SU-DHL-6 (cell line): ENCODE results near the gene RALGPS1.

Experiments used
- H2AFZ ChIP-seq: fragments of 200-600 bp; sonication (generic); 2 replicates; pipeline ENCODE4 v1.6.1; 2014; ENCODE audit warnings: low read depth, mild to moderate bottlenecking, moderate library complexity, mixed read lengths, antibody characterized with exemption, low read length; ENCODE audit not compliant: severe bottlenecking
- H3F3A ChIP-seq: fragments of 200-600 bp; shearing (Covaris generic); 2 replicates; pipeline ENCODE4 v1.6.0; 2016; ENCODE audit warnings: antibody characterized with exemption, mild to moderate bottlenecking; ENCODE audit not compliant: insufficient read depth
- H3K27ac ChIP-seq: fragments of 200-600 bp; sonication (generic); 2 replicates; pipeline ENCODE4 v1.5.1; 2016; ENCODE audit warnings: low read depth, mild to moderate bottlenecking, low read length, moderate library complexity, mixed read lengths
- H3K27me3 ChIP-seq: fragments of 200-600 bp; sonication (generic), shearing (Covaris generic); 2 replicates; pipeline ENCODE4 v1.6.0; 2014; ENCODE audit warnings: mild to moderate bottlenecking, low read length
- H3K36me3 ChIP-seq: fragments of 200-600 bp; sonication (generic); 2 replicates; pipeline ENCODE4 v1.6.1; 2014; ENCODE audit warnings: mild to moderate bottlenecking, low read length, mixed read lengths
- H3K4me2 ChIP-seq: fragments of 300-600, 200-600 bp; shearing (Covaris generic), sonication (generic); 2 replicates; pipeline ENCODE4 v1.6.0; 2014; ENCODE audit warnings: low read length, low read depth, mild to moderate bottlenecking; ENCODE audit not compliant: poor library complexity, severe bottlenecking
- H3K4me3 ChIP-seq: fragments of 200-600 bp; sonication (generic); 2 replicates; pipeline ENCODE4 v1.5.1; 2014; ENCODE audit warnings: antibody characterized with exemption, low read length, mild to moderate bottlenecking, mixed read lengths; ENCODE audit not compliant: insufficient read depth, poor library complexity, severe bottlenecking
- H3K79me2 ChIP-seq: fragments of 200-600 bp; sonication (generic); 2 replicates; pipeline ENCODE4 v1.6.1; 2014; ENCODE audit warnings: mild to moderate bottlenecking, low read length, moderate library complexity; ENCODE audit not compliant: insufficient read depth
- H3K9ac ChIP-seq: fragments of 200-600 bp; sonication (generic); 2 replicates; pipeline ENCODE4 v1.7.0; 2014; ENCODE audit warnings: mild to moderate bottlenecking, low read length
- H3K9me2 ChIP-seq: fragments of 200-600 bp; sonication (generic); replicated peaks from 2 replicates; pipeline ENCODE4 v1.6.1; 2014; ENCODE audit warnings: low read length; ENCODE audit not compliant: insufficient read depth
- H3K9me3 ChIP-seq: fragments of 200-600 bp; sonication (generic); 2 replicates; pipeline ENCODE4 v1.6.1; 2014; ENCODE audit warnings: low read length, mixed read lengths; ENCODE audit not compliant: insufficient read depth
- H4K20me1 ChIP-seq: fragments of 200-600 bp; sonication (generic); 2 replicates; pipeline ENCODE4 v1.6.1; 2014; ENCODE audit warnings: low read depth, mild to moderate bottlenecking, antibody characterized with exemption, low read length, moderate library complexity, mixed read lengths
- CTCF ChIP-seq: fragments of 200-600 bp; sonication (generic); IDR thresholded peaks from one replicate; pipeline ENCODE4 v1.5.1; 2017; ENCODE audit warnings: antibody characterized with exemption, mild to moderate bottlenecking, low read length, moderate library complexity; ENCODE audit not compliant: insufficient read depth, poor library complexity, severe bottlenecking
- EZH2phosphoT487 ChIP-seq: fragments of 200-600 bp; sonication (generic), shearing (Covaris generic); conservative IDR thresholded peaks from 2 replicates; pipeline ENCODE4 v1.6.1; 2018; ENCODE audit warnings: mild to moderate bottlenecking, antibody characterized with exemption, low read length, moderate library complexity, mixed read lengths

Gene RALGPS1

GRCh38 chr9:127224883-127225739 is 310.5 kb downstream of the RALGPS1 start:
- Histone ChIP-seq H3K9me3 (no peaks in the 10 kb centered on the region), H3K27ac (no peak overlapping the region), H2AFZ (peak overlapping the region; percentile 98), H3K4me3 (peak overlapping the region; percentile 65), H3K9ac (peak overlapping the region; percentile 56), H3K9me2 (no peaks in the 10 kb centered on the region), H3K4me2 (peak overlapping the region; percentile 75), H3K36me3 (no peaks in the 10 kb centered on the region), H3K79me2 (no peaks in the 10 kb centered on the region), H4K20me1 (no peaks in the 10 kb centered on the region), H3K27me3 (no peaks in the 10 kb centered on the region), H3F3A (no peaks in the 10 kb centered on the region)
- TF ChIP-seq EZH2phosphoT487 (no peak), CTCF (no peak)

- no peaks in the 10 kb centered on the region for H3K27me3 ChIP-seq
- H3K36me3 ChIP-seq, result no peaks in the 10 kb centered on the region
- peak overlapping the region; percentile 56; the same call in 1 of the 2 replicates for H3K9ac ChIP-seq
- no peaks in the 10 kb centered on the region for H3K79me2 ChIP-seq
- H3K9me3 ChIP-seq, result no peaks in the 10 kb centered on the region
- no peak overlapping the region for H3K27ac ChIP-seq
- H3K4me3 ChIP-seq, result peak overlapping the region; percentile 65
- no peaks in the 10 kb centered on the region for H4K20me1 ChIP-seq
- no peaks in the 10 kb centered on the region for H3K9me2 ChIP-seq
- TF ChIP-seq CTCF (no peak), EZH2phosphoT487 (no peak)
- peak overlapping the region; percentile 75 for H3K4me2 ChIP-seq
- H2AFZ ChIP-seq, result no peak overlapping the region
- no peaks in the 10 kb centered on the region for H3F3A ChIP-seq
These were observed 311.4 kb downstream of the RALGPS1 start for GRCh38 chr9:127225801-127226625.

- Histone ChIP-seq H3K27ac (no peak overlapping the region), H3K27me3 (no peaks in the 10 kb centered on the region), H3K9ac (no peak overlapping the region), H3K79me2 (no peaks in the 10 kb centered on the region), H3K4me2 (no peak overlapping the region), H3K9me3 (no peaks in the 10 kb centered on the region), H3K9me2 (no peaks in the 10 kb centered on the region), H3K4me3 (no peak overlapping the region), H4K20me1 (no peaks in the 10 kb centered on the region), H3K36me3 (no peaks in the 10 kb centered on the region), H2AFZ (no peak overlapping the region), H3F3A (no peaks in the 10 kb centered on the region)
- TF ChIP-seq EZH2phosphoT487 (no peak), CTCF (no peak)
These were observed 315.3 kb downstream of the RALGPS1 start for GRCh38 chr9:127229691-127230417.
